Left lobe of liver (tissue), 2 donors: Measurements from ENCODE around the gene THAP11. TPM values are rescaled to one million over a fixed set of nuclear protein-coding genes. Genes with fewer than 3 reads are reported as not detected.
A peak's percentile ranks its signal among the peaks of the same experiment; 100 is the strongest.
"Not testable (repeated sequence)": the region's sequence is repeated elsewhere in the genome, so short reads cannot be mapped to it uniquely, and the experiment has no call there.

Source experiments
- ATAC-seq: fragments of 200-7000 bp; cut with Tn5 transposase; one replicate; pipeline ENCODE4 v1.9.1; 2020; ENCODE audit warnings: mild to moderate bottlenecking, moderate library complexity
- DNase-seq: peaks from one replicate; pipeline ENCODE4 v3.0.0-alpha.2; 2020; ENCODE audit warnings: low spot score
- total RNA-seq: library from RNA; stranded (reverse); gene quantifications from one replicate; pipeline ENCODE4 v1.2.1, GENCODE V29; 2021
- donor health status: DM: no; HTN: no; CAD: no; lungs with moderate emphysema.
- donor health status: DM: no; HTN: yes; CAD: no.

The THAP11 gene
- total RNA-seq, 1 donor from 2014 or later = 12.8 TPM

- DNase-seq (no peak), ATAC-seq (no peak)
Measured at GRCh38 chr16:67860589-67861398, 18.7 kb downstream of the THAP11 start.

- DNase-seq (no peak), ATAC-seq (no peak)
Measured at GRCh38 chr16:67861877-67862276, 19.8 kb downstream of the THAP11 start.

- no peak for DNase-seq
- ATAC-seq = no peak
Measured at GRCh38 chr16:67862623-67863583, 20.8 kb downstream of the THAP11 start.

DNA sequence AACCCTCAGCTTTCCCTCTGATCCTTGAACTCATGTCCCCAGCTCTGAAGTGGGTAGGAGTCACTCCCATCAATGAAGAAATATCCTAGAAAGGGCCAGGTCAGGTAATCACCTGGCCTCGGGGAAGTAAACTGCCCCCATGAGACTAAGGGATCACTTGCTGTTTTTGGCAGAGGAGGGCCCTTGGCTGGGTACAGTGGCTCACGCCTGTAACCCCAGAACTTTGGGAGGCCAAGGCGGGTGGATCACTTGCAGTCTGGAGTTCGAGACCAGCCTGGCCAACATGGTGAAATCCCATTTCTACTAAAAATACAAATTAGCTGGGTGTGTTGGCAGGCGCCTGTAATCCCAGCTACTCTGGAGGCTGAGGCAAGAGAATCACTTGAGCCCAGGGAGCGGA lies 21.9 kb downstream of the THAP11 start:
- not testable (repeated sequence) for ATAC-seq

DNA sequence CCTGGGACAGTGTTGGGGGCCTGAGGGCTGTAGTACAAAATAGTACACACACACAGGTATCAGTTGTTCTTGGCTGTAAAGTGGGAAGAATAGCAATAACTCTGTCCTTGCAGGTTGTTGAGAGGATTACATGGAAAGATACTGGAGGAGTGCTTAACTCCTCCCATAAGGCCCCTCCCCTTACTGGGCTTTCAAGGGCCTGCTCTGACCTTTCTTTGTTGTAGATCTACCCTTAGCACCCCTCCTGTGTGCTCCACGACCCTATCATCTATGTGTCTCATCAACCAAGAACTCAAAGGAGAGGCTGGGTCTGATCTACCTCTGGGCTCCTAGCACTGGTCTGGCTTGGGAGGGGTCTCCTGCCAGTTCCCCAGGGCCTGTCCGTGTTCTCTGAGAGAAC lies 22.5 kb downstream of the THAP11 start:
- DNase-seq (no peak), ATAC-seq (no peak)

More for the DNA sequence above, 21.9 kb downstream of the THAP11 start:
- DNase-seq = not testable (repeated sequence)

GRCh38 chr16:67865318-67865717 lies 23.2 kb downstream of the THAP11 start:
- ATAC-seq = peak; percentile 89
- DNase-seq = no peak

GRCh38 chr16:67868290-67868689 lies 26.2 kb downstream of the THAP11 start:
- no peak for DNase-seq
- no peak for ATAC-seq

DNA sequence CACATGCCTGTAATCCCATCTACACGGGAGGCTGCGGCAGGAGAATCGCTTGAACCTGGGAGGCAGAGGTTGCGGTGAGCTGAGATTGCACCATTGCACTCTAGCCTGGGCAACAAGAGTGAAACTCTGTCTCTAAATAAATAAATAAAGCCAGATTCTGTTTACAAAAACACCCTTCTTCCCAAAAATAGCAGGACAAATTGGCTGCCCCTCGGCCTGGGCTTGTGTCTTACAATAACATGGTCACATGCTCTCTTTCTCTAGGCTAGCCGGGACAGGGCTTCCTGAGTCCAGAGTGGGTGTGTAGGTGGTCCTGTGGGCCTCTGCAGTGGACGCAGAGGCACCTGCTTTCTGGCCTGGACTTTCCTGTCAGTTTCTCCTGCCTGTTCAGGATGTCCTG lies 27.5 kb downstream of the THAP11 start:
- ATAC-seq = peak; percentile 17

GRCh38 chr16:67871256-67871655 lies 29.1 kb downstream of the THAP11 start:
- ATAC-seq (no peak), DNase-seq (no peak)

More for the DNA sequence above, 27.5 kb downstream of the THAP11 start:
- DNase-seq = no peak

DNA sequence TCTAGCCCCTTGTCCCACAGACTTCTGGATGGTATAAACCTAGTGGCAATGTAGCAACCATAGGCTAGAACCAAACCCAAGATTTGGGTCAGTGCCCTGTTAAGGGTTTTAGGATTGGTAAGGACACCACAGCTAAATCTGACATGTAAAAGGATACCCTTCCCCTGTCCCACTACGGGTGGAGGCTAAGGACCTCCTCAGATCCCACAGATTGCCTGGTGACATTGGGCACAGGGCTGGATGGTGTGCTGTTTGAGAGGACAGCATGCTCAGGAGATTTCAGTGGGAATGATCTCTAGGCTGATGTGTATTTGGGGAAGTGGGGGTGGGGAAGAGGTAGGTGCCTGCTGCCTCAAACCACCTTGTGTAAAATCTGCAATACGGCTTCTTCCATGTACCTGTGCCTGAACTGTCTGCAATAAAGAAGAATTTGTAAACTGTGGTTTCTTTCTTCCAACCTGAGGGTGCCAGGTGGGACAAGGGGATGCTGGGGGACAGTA lies 30.1 kb downstream of the THAP11 start:
- ATAC-seq (no peak), DNase-seq (no peak)

- ATAC-seq = peak; percentile 92
- peak; percentile 88 for DNase-seq
Measured at GRCh38 chr16:67872631-67873434, 30.7 kb downstream of the THAP11 start, which contains the start of gene EDC4. Gene EDC4, plus strand, starts transcription at chr16:67873052. Its CDS starts 210 bp downstream, at chr16:67873262.

GRCh38 chr16:67873435-67874370 lies 31.6 kb downstream of the THAP11 start:
- DNase-seq (no peak), ATAC-seq (peak; percentile 11)

GRCh38 chr16:67874372-67874771 lies 32.3 kb downstream of the THAP11 start:
- DNase-seq = no peak
- no peak for ATAC-seq

- ATAC-seq = no peak
- no peak for DNase-seq
Measured at GRCh38 chr16:67877064-67877463, 34.9 kb downstream of the THAP11 start.

DNA sequence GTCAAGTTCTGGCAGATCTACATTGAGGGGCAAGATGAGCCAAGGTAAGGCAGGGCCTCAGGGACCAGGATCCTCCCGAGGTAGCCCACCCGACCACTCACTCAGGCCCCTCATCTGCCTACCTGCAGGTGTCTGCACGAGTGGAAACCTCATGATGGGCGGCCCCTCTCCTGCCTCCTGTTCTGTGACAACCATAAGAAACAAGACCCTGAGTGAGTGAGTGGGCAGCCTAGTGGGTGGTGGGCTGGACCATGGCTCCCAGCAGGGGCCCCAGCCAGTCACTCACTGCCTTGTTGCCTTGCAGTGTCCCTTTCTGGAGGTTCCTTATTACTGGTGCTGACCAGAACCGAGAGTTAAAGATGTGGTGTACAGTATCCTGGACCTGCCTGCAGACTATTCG lies 36.1 kb downstream of the THAP11 start:
- no peak for DNase-seq
- ATAC-seq = no peak

DNA sequence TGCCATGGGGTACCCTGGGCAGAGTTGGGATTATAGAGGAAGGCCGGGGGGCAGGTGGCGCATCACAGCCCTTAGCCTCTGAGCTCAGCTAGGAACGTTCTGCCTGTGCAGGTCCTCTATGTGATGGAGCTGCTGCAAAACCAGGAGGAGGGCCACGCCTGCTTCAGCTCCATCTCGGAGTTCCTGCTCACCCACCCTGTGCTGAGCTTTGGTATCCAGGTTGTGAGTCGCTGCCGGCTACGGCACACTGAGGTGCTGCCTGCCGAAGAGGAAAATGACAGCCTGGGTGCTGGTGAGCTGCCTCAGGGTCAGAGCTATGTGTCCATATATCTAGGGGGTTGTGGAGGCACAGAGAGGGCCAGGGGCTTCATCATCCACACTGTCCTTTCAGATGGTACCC lies 36.7 kb downstream of the THAP11 start:
- DNase-seq = no peak
- ATAC-seq = no peak

DNA sequence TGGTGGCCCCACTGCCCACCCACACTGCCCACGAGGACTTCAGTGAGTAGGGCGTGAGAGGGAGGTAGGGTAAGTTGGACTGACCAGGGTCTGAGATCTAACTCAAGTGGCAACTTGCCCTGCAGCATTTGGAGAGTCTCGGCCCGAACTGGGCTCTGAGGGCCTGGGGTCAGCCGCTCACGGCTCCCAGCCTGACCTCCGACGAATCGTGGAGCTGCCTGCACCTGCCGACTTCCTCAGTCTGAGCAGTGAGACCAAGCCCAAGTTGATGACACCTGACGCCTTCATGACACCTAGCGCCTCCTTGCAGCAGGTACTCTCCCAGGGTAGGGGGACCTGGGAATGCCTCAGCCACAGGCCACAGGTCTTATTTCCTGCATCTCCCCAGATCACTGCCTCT lies 37.3 kb downstream of the THAP11 start:
- DNase-seq (no peak), ATAC-seq (no peak)

DNA sequence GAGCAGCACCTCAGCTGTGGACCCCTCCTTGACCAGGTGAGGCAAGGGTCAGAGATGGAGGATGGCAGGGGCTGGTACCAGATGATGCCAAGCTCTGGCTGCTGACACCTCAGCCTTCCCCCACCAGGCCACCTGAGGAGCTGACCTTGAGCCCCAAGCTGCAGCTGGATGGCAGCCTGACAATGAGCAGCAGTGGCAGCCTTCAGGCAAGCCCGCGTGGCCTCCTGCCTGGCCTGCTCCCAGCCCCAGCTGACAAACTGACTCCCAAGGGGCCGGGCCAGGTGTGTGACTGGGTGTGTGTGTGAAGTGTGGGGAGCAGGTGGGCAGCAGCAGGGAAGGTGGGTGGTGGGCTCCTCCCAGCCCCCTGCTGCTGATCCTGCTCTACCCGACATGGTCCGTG lies 37.8 kb downstream of the THAP11 start:
- ATAC-seq (no peak), DNase-seq (no peak)

DNA sequence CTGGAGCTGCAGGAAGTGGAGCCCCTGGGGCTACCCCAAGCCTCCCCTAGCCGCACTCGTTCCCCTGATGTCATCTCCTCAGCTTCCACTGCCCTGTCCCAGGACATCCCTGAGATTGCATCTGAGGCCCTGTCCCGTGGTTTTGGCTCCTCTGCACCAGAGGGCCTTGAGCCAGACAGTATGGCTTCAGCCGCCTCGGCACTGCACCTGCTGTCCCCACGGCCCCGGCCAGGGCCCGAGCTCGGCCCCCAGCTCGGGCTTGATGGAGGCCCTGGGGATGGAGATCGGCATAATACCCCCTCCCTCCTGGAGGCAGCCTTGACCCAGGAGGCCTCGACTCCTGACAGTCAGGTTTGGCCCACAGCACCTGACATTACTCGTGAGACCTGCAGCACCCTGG lies 38.5 kb downstream of the THAP11 start:
- DNase-seq (no peak), ATAC-seq (no peak)
